Esophagus mucosa (tissue), 1 donor: ENCODE data around the gene S100A16. TPM values are rescaled to one million over a fixed set of nuclear protein-coding genes. Genes with fewer than 3 reads are reported as not detected.

ENCODE experiments used
- ATAC-seq: fragments of 200-7000 bp; cut with Tn5 transposase; one replicate; pipeline ENCODE4 v1.9.1; 2020
- total RNA-seq: library from RNA; stranded (reverse); gene quantifications from one replicate; pipeline ENCODE4 v1.2.4, GENCODE V29; 2023
- donor health status: DM: yes; HTN: yes; CAD: no.

S100A16 gene
- total RNA-seq, 1 donor from 2014 or later: 1,290 TPM

DNA sequence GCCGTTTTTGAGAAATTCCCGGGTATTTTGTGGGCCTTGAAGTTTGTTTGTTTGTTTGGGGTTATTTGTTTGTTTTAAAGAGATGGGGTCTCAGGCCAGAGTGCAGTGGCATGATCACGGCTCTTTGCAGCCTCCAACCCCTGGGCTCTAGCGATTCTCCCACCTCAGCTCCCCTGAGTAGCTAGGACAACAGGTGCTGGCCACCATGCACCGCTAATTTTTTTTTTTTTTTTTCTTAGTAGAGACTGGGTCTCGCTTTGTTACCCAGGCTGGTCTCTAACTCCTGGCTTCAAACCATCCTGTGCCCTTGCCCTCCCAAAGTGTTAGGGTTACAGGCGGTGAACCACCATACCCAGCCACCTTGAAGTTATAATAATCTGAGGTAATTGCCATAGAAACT, 22.9 kb upstream of the S100A16 start:
- no peak for ATAC-seq

DNA sequence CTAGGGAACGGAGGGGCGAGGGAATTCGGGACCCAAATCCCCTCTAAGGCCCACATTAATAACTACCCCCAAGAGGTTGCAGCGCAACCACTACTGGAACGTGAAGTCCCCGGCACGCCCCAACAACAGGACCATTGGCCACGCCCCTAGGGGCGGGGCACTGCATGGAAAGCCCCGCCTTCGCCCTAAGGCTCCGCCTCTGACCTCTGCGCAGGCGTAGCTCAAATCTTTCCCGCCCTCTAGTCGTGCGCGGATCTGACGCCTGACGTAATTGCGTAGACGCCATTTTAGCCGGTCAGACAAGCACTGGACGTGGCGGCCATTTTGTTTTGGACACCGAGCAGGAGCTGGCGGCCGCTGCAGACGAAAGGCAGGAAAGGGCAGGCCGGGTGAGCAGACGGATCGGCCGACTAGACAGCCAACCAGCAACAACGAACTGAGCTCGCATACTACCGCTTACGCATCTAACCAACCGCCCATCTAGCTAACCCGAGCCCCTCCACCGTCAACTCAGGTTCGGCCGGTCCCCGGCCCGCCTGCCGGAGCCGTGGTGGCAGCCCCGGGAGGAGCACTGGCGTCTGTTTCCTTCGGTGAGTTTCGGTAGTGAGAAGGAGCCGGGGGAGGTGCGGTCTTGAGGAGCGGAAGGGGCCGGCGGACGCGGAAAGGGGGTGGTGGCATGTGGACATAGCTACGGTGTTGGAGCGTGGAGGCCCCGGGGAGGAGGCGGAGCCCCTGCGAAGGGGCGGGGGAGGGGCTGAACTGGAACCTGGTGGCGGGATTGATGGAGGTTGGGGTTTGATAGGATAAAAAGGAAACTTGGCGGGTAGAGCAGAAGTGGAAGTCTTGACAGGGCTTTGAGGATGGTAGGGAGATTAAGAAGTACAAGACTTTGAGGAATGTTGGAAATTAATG, 21.1 kb upstream of the S100A16 start, which contains the start of gene CHTOP:
Gene CHTOP, plus strand, starts transcription at position 313 of the 912 bp plus-strand sequence. CDS start 2,523 bp downstream, outside the sequence.
- peak; percentile 97 for ATAC-seq

DNA sequence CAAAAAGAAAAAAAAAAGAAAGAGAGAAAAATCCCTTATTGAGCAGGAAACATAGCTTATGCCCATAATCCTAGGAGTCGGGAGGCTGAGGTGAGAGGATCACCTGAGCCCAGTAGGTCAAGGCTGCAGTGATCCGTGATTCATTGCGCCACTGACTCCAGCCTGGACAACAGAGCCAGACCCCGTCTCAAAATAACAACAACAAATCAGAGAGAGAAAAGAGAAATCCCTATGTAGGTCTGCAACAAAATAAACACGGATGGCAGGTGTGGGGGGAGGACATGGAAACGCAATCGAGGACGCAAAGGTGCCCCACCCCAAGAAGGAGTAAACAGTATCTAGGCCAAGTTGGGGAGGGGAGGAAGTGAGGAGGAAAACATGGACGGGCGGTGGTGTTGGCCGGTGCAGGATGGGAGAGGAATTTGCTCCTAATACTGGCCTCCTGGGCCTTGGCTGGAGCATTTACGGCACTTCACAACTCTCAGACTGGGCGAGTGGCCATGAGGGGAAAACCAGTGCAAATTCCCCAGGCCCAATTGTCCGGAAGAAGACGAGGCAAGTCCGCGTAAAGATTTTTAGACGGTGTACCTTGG, 20.3 kb upstream of the S100A16 start:
- ATAC-seq: peak; percentile 20

DNA sequence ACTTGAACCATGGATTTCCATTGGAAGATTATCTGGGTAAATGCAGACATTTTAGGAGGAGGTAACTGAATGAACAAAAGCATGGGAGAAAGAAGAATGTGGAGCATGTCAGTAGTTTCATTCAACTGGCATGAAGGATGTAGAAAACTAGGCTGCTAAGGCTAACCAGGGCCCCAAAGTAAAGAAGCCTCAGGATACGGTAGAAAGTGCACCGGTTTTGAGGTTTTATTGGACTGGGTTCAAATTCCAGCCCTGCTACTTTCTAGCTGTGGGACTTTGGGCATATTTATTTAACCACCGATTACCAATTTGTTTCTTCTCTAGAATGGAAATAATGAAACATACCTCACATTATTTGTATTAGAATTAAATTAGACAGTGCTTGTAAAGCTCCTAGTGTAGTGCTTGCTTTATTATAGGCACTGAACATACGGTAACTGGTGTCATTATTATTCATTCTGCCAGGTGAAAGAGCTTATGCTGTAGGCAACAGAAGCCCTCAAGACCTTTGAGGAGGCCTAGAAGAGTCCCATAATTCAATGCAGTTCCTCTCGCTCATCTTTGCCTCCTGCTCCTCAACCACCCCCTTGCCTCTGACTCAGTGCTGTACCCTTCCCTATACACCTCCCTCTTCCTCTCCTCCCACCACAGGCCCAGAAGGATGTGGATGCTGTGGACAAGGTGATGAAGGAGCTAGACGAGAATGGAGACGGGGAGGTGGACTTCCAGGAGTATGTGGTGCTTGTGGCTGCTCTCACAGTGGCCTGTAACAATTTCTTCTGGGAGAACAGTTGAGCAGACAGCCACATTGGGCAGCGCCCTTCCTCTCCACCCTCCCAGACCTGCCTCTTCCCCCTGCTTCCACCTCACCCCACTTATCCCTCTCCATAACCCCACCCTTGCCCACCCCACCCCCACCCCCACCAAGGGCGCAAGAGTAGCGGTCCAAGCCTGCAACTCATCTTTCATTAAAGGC, 18.4 kb upstream of the S100A16 start:
- ATAC-seq: no peak

DNA sequence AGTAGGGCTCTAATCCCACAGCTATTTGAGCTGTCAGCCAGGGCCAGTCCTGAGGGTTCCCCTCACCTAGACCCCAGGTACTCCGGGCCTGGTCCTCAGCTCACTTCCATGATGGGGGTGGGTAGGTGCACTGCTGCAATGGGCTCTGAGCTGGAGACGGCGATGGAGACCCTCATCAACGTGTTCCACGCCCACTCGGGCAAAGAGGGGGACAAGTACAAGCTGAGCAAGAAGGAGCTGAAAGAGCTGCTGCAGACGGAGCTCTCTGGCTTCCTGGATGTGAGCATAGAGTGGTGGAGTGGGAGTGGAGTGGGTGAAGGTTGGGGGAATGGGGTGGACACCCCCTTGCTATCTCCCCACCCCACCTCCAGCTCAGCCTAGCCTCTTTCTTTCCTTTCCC, 17.4 kb upstream of the S100A16 start:
- ATAC-seq: no peak

DNA sequence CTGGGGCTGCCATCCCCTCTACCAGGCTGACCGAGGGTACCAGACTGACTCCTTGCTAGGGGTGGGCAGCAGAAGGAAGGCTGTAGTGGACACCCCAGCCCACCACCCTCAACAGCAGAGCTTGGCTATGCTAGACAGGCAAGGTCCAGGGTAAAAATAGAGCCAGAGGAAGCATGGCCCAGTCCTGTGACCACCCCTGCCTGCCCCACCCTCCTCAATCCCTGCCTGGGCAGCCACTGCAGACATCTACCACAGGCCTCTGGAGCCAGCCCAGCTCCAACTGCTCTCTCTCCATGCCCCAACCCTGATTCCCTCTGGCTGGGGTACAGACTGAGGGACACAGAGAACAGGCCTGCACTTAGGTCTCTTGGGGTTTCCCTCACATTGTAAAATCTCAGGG, 17.0 kb upstream of the S100A16 start:
- no peak for ATAC-seq

DNA sequence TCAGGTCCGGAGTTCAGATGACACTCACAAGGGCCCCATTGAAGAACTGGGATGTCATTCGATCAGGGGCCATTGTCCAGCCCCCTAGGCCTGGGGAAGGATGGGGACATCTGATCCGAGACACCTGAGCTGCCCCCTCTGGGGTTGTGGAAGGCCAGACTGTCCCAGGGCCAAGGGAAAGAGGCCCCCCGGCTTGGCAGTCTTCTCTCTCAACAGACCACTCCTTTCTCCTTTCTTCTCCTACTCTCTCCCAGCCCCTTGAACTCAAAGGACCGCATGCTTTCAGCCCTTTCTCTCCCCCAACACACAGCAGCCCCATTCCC, 16.4 kb upstream of the S100A16 start:
- no peak for ATAC-seq

DNA sequence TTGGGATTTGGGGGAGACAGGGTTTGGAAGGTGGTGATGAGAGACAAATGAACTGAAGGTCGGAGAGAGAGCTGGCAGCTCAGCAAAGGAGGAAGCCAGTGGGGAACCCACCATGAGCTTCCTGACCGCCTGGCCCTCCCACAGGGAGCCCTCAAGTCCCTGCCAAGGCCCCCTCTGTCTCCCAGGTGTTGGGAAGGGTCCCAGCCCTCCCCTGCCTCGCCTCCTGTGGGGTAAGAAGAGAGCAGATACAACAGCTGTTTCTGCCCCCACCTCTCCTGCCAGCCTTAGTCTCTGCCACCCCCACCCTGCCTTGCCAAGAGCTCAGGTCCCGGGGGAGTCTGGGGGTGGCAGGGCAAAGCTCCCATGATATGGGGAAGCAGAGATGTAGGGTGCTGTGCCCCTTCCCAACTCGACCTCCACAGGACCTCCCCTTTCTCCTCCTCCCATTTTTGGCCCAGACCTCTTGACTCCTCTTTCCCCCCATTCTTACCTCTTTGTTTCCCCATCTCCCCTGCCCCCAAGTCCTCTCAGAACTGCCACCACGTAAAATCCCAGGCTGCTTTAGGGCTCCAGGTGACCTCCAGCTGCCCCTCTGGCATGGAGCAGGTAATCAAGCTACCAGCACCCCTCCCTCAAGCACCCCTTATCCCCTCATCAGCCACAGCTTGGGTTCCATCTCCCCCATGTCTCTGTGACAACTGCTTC, 15.9 kb upstream of the S100A16 start:
- no peak for ATAC-seq

DNA sequence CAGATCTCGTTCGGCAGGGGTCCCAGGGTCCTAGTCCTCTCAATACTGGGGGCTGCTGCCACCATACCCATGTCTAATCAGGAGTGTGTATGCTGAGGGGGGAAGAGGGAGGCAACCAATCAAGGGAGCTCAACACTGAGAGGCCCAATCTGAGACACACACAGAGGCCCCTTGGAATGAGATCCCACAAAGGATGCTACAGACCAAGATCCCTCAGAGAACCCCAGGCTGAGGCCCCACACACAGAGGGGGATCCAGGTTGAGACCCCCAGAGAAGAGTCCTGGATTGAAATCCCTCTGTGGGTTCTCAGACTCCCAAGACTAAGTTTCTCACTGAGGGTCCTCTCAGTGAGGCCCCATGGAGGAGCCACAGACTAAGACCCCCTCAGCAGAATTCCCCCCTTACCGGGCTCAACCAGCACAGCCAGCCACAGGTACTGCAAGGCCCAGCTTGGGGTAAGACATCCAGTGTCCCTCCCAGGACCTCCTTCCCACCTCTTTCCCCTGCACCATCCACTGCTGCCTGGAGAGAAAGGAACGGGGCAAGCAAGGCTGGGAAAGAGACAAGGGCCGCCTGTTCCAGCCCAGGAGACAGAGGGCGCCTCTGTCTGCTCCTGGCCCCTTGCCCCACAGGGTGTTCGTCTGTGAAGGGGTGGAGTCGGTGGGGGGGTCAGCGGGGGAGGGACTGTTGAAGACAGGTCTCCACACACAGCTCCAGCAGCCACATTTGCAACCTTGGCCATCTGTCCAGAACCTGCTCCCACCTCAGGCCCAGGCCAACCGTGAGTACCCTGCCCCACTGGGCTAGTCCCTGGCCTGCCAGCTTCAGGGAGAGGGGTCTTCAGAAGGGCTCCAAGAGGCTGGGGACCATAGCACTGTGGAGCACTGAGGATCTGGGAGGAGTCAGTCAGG, 15.0 kb upstream of the S100A16 start, which contains the start of gene S100A1:
Gene S100A1, plus strand, starts transcription at position 720 of the 912 bp plus-strand sequence. CDS start 2,088 bp downstream, outside the sequence.
- peak; percentile 4 for ATAC-seq

DNA sequence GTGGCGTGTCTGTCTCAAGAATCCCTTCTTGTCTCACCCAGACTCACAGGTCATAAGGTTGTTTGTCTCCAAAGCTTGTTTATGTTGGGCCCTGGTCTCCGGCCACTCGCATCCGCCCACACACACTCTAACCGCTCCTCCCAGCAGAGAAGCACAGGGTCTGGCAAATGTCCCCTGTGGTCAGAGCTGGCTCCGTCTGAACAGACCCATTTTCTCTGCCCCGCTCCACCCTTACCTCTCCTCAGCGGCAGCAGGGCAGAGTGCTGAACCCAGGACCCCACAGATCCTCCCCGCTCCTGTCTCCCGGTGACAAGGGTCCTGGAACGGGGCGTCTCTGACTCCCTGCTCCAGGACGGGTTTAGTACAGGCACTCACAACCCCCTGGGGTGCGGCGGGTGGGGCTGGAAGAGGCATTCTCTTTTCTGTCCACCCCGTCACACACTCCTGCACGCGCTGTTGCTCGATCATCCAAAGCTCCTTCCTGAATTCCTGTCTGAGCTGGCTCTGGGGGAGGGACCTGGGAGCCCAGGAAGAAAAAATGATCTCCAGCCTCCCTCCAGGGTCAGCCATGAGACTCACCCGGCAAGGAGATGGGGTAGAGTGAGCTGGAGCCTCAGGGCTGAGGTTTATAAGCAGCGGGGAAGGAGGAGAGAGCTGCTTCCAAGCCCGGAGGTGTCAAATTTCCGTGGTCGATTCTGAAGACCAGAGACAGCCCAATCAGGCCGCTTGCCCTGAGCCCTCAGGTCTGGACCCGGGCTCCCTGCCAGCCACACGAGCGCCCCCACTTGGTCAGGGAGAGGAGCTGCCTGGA, 14.2 kb upstream of the S100A16 start, which contains the start of gene S100A13:
Gene S100A13, minus strand, starts transcription at position 602 of the 811 bp plus-strand sequence. CDS start 1,033 bp downstream, outside the sequence.
- peak; percentile 79 for ATAC-seq

DNA sequence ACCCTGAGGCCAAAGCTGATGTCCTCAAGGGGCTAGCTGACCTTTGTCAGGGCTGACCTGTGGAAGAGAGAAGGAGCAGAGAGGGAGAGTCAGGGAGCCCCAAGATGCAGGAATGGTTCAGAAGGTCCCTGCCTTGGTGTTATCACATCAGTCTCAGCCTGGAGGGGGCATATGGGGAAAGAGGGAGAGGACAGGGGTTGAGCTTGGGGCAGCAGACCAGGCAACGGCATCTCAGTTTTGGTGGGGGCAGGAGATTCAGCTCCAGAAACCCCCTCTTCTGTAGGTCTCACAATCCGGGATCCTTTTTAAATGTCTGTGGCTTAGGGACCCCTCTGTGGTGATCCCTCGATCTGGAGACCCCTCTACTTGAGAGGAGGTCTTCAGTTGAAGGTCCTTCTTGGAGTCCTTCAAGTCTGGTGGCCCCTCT, 13.6 kb upstream of the S100A16 start:
- no peak for ATAC-seq

DNA sequence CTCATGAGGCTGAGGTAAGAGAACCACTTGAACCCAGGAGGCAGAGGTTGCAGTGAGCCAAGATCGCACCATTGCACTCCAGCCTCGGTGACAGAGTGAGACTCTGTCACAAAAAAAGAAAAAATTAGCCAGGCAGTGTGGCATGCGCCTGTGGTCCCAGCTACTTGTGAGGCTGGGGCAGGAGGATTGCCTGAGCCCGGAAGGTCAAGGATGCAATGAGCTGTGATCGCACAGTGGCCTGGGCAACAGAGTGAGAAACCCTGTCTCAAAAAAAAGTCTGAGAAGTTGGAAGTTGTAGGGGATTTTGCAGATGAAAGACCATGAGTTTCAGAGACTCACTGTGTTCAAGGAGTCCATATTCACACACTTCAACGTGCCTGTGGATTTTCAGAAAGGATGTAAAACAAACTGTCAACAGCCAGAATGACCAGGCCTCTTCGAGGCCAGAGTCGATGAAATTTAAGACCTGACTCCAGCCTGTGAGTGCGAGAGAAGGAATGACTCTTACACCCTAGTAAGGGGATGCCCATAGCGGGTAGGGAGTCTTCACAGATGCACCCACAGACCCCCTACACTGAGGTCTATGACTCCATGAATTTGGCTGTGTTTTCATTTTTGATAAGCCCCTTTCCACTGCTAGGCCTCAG, 12.2 kb upstream of the S100A16 start:
- no peak for ATAC-seq

DNA sequence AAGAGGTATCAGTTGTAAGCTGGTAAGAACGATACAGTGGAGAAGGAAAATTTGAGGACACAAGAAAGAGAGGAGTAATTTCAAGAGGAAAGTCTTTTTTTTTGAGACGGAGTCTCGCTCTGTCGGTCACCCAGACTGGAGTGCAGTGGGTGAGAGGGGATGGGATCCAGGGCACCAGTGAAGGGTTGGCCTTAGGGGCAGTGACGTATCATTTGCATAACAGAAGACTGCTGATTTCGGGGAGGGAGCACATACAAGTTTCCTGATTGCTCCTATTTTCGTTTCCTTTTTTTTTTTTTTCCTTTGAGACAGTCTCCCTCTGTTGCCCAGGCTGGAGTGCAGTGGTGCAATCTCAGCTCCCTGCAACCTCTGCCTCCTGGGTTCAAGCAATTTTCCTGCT, 10.2 kb upstream of the S100A16 start:
- no peak for ATAC-seq

DNA sequence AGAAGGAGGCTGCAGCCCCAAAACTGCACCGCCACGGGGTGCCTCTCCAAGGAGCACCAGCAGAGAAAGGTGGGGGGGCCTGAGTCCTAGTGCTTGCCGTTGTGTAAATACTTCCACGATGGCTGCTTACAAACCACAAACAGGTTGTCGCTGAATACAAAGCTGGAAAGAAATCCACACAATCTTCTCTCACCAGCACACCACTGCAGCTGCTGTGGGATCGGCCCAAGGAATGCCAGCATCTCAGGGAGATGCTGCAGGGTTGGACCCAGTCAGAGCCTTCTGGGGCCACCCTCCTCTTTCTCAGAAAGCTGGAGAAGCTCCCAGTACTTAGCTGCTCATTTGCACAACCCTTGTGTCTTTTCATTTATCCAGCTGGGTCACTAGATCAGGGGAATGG, 6.2 kb upstream of the S100A16 start:
- no peak for ATAC-seq

DNA sequence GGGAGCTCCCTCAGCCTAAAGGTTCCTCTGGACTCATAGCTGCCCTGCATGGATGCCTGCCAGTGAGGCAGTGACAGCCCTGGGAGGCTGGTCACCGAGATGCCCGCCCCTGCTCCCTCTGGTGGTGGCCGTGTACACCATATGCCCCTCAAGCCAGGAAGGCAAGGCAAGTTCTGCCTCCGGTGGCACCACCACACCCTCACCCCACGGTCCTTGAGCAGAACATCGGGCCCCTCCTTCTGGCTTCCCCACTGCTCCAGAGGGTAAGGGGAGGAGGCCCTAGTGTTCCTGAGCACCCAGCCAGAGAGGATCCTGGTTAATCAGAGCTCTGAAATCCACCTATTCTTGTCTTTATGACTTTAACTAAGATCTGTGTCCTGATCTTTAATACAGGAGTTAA, 4.7 kb upstream of the S100A16 start:
- ATAC-seq: peak; percentile 31

DNA sequence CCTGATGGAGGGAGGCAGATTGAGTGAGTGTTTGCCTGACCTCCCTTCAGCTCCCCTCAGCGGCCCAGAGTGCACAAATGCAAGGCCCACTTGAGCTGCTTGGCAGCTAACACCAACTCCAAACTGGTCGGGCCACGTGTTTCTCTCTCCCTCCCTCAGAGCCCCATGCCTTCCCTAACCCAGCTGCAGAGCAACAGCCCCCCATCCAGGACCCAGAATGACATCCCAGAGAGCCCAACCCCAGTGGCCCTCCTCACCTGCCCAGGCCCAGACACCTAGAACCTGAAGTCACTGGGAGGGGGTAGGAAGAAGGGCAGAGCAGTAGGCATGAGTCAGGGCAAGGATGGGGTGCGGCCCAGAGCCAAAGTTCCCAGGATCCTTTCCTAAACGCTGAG, 4.0 kb upstream of the S100A16 start:
- peak; percentile 63 for ATAC-seq

DNA sequence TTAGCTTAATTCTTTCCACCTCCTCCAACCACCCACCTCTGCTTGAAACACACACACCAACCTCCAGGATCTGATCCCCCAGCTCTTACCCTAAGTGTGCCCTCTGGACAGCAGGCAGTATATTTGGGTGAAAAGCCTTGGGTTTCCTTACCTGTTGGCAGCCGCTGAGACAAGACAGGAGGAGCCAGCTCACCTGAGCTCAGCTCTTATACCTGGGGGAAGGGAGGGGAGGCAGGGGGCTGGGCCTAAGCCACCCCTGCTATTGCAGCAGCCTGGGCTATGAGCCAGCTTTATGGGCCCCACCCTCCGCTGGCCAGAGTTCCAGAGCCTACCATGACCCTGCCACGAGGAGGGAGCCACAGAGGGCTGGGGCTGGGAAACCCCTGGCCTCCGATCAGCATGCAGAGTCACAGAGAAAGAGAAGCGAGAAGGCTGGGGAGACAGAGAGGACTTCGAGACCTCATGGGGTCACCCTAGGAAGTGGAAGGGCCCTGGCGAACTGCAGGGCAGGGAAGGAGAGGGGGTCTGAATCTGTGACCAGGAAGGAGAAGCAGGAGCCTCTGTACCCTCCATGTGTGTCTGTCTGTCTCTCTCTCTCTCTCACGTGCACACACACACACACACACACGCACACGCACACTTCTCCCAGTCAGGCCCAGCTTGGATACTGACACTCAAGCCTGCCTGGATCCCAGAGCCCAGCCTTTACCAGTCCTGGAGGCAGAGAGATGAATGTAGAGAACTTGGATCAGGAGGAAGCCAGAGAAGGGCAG, 3.4 kb upstream of the S100A16 start, which contains the start of gene S100A14:
Gene S100A14, minus strand, starts transcription at position 182 of the 773 bp plus-strand sequence. CDS start 467 bp downstream, outside the sequence.
- ATAC-seq: peak; percentile 70

DNA sequence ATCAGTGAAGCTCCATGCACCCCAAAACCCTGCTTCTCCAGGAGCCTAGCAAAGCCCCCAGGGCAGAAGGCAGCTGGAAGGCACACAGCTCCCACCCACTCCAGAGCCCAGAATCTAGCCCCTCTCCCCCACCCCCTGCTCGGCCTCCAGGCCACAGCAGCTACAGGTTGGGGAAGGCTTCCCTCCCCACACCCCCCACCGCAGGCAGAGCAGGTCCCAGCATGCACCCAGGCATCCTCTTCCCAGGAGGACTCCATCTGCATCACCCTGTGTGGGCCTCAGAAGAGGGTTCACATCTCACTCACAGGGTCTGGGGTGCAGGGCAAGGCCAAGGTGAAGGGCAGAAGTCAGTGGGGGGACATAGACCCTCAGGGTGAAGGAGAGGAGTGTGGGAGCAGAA, 2.5 kb upstream of the S100A16 start:
- no peak for ATAC-seq
